ENCODE results near the gene HOXB4.
A peak's percentile ranks its signal among the peaks of the same experiment; 100 is the strongest.

HOXB4 gene

GRCh38 chr17:48559122-48559839, 18.9 kb downstream of the HOXB4 start:
- DNase-seq (ENCODE audit: low read depth): no peak

DNA sequence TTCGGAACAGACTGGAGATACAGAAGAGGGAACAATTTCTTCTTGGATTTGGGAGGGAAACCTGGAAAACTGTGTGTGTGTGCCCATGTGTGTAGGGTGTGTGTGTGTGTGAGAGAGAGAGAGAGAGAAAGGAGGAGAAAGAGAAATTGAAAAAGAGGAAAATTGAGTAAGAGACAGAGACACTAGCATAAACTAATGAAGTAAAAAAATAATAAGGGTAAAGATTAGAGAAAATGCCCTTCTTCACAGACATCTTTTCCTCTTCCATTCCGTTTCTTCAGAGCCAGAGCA, 19.4 kb downstream of the HOXB4 start:
- DNase-seq (ENCODE audit: low read depth): no peak

- DNase-seq (ENCODE audit: low read depth): no peak
These were observed 19.9 kb downstream of the HOXB4 start for GRCh38 chr17:48558057-48558830.

GRCh38 chr17:48556576-48557401, 21.4 kb downstream of the HOXB4 start:
- no peak for DNase-seq (ENCODE audit: low read depth)

DNA sequence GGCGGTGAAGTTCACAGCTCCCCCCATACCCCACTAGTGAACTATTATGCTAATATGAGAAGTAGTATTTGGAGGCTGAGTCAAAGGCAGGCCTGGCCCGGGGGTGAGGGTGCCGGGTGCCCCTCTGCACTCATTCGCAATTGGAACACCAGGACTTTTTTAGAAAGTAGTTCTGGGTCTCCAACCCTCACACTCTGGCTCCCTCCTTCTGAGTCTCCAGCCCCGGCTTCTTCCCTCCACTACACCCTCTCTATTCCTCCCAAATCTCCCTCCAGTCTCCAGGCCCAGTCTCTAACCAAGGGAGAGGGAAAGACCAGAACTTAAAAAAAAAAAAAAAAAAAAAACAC, 21.9 kb downstream of the HOXB4 start:
- DNase-seq (ENCODE audit: low read depth): no peak

GRCh38 chr17:48555258-48556228, 22.6 kb downstream of the HOXB4 start:
- no peak for DNase-seq (ENCODE audit: low read depth)

DNA sequence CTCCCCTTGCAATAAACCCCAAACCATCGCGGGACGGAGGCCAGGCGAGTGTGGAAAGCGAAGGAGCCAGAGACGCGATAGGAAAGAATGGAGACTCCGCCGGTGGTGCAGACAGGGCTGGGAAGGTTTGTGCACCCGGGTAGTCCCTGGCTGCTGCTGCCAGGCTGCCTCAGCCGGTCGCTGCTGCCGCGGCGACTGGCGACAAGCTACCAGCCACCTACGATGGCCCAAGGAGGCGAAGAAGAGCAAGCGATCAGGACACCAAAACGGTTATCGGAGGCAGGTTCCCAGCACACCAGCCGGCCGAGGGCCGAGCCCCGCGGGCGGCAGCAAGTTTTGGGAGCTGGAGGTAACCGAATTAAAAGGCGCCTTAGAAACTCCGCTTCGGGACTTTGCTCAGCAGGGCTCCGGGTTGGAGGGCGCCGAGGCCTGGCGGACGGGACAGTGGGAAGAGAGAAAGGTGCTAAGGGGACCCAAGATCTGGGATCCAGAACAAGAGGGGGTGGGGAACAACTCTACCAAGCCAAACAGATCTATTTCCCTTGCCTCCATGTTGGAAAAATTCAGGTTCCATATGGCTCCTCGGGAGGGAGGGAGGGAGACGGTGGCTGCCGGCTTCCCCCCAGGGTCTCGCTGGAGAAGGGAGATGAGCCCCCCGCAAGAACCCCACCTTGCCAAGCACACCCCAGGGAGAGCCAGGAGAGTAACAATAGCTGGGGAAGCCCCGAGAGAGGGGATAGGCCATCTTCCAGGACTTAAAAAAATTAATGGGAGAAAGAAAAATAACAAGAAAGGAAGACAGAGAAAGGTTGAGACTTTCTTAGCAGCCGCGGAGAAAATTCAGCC, 23.5 kb downstream of the HOXB4 start:
- no peak for DNase-seq (ENCODE audit: low read depth)

DNA sequence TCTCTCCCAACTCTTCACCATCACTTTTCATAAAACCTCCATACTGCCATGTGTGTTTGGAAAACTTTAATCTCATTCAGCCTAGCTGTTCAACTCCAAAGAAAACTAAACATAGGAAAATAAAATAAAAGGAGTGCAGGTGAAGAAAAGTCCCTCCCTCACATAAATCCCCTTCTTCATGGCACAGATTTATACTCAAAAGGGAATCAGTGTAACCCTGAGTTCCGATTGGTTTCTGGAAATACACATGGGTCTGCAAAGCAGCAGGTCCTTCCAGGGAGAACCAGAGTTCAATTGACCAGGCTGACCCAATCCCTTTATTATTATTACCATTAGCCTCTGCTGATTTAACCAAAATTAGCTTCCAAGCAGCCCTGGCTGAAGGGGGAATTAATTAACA, 24.3 kb downstream of the HOXB4 start:
- no peak for DNase-seq (ENCODE audit: low read depth)

- no peak for DNase-seq (ENCODE audit: low read depth)
These were observed 25.0 kb downstream of the HOXB4 start for GRCh38 chr17:48553190-48553547.

GRCh38 chr17:48552466-48553189, 25.5 kb downstream of the HOXB4 start:
- no peak for DNase-seq (ENCODE audit: low read depth)

- no peak for DNase-seq (ENCODE audit: low read depth)
These were observed 26.3 kb downstream of the HOXB4 start for GRCh38 chr17:48551596-48552465.

DNA sequence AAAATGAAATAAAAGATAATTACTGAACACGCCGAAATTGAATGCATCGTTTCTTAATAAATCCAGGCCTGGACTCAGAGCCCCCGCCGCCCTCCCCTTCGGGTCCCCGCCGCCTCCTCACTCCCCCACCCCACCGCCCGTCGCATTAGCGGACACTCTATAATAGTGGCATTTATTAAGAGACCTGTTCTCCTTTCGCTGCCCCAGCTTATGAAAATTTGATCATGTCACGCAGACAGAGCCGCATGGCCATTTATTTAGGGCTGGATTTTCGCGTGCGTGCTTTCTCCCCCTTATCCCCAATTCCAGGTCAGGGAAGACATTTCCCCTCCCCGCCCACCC, 27.0 kb downstream of the HOXB4 start:
- DNase-seq (ENCODE audit: low read depth): no peak

DNA sequence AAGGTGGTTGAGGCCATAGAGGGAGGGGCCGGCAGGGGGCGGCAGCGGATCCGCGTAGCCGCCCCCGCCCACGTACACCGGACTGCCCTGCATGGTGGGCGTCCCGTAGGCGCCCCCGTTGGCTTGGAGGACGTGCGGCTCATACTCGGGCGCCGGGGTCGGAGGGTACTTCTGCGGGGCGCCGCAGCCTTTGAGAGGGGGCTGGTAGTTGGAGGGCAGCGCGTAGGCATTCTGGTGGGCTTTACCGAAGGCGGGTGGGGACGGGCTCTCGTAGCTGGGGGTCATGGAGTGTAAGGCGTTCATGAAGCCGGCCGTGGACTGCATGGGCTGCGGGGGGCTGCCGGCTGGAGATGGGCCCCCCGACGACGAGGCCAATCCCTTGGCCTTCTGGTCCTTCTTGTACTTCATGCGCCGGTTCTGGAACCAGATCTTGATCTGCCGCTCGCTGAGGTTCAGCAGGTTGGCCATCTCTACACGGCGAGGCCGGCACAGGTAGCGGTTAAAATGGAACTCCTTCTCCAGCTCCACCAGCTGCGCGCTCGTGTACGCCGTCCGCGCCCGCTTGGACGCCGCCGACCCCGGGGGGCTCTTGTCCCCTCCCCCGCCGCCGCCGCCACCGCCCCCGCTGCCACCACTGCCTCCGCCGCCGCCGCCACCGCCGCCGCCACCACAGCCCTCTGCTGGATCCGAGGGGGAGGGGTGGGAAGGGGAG, 27.5 kb downstream of the HOXB4 start:
- no peak for DNase-seq (ENCODE audit: low read depth)

DNA sequence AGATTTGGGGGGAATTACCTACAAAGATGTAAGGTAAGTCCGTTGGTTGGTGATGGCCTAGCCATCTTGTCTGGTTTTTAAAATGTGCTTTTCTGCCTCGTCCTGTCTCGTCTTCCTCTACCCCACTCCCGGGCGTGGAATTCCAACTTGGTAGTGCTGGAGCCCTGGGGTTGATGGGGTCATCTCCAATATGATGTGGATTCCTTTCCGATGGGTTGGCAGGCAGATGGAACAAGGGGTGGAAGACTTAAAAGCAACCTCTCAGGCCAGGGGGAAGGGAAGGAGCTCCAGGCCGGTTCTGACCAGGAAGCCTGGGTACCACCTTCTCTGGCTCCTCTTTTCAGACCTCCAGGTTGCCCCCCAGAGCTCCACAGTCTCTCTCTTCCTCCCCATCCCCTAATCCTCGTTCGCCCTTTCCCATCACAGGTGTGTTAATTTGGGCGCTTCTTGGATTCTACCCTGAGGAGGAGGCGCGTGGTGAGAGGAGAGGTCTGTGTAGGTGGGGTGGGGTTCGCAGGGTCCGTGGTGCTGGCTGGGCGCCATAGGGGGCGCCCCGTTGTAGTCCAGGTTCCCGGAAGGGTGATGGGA, 28.1 kb downstream of the HOXB4 start:
- DNase-seq (ENCODE audit: low read depth): no peak

DNA sequence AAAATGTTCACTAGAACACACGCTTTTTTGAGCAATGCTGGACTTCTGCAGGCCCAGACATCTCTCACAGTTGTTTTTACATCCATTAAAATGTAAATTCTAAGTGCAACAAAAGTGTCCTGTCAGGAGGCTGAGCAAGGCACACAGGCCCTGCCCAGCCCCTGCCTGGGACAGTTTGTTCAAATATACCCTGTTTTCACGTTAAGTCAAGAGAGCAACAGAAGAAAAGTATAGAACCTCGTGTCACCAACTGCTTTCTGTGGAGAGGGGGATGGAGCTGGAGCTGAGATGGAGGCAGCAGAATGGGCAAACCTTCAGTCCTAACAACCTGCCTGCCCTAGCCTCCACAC, 28.9 kb downstream of the HOXB4 start:
- DNase-seq (ENCODE audit: low read depth): no peak

DNA sequence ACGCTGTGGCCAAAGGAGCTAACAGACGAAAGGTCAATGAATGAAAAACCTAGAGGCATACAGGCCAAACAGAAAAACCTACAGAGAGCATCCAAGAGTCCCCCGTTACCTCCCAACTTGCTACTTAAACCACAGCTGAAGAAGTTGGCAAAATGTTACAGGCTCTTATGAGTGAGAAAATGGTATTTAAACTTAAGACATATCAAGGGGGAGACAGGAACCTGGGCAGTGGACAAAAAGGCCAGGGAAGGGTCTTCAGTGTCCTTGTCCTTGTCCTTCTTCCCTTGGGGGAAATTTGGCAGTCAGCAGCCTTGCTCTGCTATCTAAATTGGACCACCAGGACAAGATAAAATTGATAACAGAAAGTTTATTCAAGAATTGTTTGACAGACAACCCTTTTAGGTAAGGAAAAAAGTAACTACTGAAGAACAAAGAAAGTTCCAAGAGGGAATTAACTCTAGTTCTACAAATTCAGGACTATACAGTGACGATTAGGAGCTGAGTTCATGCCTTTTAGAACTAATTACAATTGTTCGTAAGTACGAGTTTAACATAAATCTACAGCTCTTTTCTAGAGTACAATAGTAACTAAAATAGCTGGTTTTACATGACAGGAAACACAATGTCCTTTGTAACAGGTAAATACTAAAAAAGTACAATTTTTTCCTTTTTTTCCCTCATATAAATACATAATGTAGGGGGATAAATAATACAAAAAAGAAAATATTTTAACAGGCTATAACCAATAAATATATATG, 29.4 kb downstream of the HOXB4 start:
- no peak for DNase-seq (ENCODE audit: low read depth)

GRCh38 chr17:48547808-48548522, 30.2 kb downstream of the HOXB4 start:
- DNase-seq (ENCODE audit: low read depth): peak; percentile 31
